Measurements from ENCODE around the gene POLR1G.

GRCh38 chr19:45428384-45429231, 22.2 kb downstream of the POLR1G start:
- TF ChIP-seq, protein P1, sequence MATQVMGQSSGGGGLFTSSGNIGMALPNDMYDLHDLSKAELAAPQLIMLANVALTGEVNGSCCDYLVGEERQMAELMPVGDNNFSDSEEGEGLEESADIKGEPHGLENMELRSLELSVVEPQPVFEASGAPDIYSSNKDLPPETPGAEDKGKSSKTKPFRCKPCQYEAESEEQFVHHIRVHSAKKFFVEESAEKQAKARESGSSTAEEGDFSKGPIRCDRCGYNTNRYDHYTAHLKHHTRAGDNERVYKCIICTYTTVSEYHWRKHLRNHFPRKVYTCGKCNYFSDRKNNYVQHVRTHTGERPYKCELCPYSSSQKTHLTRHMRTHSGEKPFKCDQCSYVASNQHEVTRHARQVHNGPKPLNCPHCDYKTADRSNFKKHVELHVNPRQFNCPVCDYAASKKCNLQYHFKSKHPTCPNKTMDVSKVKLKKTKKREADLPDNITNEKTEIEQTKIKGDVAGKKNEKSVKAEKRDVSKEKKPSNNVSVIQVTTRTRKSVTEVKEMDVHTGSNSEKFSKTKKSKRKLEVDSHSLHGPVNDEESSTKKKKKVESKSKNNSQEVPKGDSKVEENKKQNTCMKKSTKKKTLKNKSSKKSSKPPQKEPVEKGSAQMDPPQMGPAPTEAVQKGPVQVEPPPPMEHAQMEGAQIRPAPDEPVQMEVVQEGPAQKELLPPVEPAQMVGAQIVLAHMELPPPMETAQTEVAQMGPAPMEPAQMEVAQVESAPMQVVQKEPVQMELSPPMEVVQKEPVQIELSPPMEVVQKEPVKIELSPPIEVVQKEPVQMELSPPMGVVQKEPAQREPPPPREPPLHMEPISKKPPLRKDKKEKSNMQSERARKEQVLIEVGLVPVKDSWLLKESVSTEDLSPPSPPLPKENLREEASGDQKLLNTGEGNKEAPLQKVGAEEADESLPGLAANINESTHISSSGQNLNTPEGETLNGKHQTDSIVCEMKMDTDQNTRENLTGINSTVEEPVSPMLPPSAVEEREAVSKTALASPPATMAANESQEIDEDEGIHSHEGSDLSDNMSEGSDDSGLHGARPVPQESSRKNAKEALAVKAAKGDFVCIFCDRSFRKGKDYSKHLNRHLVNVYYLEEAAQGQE (IDR thresholded peaks at IDR 0.05): no peak
- TF ChIP-seq MAX (IDR thresholded peaks at IDR 0.05) (no peak), CTCF (IDR thresholded peaks at IDR 0.05; ENCODE audit: low read depth, low read length, missing input control) (no peak), GABPA (IDR thresholded peaks at IDR 0.05 in 1 of 2, conservative IDR thresholded peaks at IDR 0.05 in 1 of 2) (no peak), RXRA (IDR thresholded peaks at IDR 0.05) (no peak)
